Suppressor macrophage (primary cell): ENCODE data around the gene MPND.

Source experiments
- DNase-seq, 4 experiments: peaks; one replicate each; pipeline ENCODE4 v3.0.0-alpha.2; 2020 to 2022

Gene MPND

GRCh38 chr19:4366666-4367335 is 23.4 kb downstream of the MPND start:
- no peak for DNase-seq

GRCh38 chr19:4367336-4367723 is 24.0 kb downstream of the MPND start:
- no peak for DNase-seq

DNA sequence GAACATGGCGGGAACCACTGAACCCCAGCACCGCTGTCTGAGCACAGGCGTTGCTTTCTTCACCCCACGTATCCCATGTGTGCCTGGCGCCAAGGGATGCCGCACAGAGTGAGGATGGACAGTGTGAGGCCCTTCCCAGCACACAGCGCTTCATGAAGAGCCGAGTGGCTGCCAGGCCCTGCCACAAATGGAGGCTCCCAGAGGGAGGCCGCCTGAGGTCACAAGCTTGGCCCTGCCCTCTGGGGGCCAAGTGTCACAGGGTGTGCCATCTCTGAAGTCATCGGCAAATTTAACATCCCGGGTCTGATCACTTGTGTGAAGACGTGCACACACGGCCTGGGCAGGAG is 24.4 kb downstream of the MPND start:
- peak in 2 of 4 experiments; percentile 49 to 64 for DNase-seq

GRCh38 chr19:4368128-4368820 is 24.9 kb downstream of the MPND start:
- DNase-seq: peak; percentile 68 to 85 (median 80)

GRCh38 chr19:4369109-4369887 is 25.9 kb downstream of the MPND start:
- peak; percentile 73 to 87 (median 82) for DNase-seq

DNA sequence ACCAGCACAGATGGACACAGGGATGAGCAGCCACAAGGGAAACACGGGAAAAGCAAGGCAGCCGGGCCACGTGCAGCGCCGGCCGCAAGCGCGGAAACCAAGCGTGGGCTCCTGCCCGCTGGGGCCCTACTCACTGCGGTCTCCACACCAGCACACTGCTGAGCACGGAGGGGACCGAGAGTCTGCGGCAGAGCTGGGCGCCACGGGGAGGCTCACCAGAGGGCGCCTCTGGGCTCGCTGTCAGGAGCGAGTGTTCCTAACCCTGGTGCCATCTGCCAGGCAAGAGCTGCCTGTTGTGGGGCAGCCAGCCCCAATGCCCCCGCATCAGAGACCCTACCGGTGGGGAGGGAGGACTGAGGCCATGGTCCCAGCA is 26.5 kb downstream of the MPND start:
- DNase-seq: peak; percentile 78 to 92 (median 86)

GRCh38 chr19:4370418-4371041 is 27.2 kb downstream of the MPND start:
- DNase-seq: no peak

DNA sequence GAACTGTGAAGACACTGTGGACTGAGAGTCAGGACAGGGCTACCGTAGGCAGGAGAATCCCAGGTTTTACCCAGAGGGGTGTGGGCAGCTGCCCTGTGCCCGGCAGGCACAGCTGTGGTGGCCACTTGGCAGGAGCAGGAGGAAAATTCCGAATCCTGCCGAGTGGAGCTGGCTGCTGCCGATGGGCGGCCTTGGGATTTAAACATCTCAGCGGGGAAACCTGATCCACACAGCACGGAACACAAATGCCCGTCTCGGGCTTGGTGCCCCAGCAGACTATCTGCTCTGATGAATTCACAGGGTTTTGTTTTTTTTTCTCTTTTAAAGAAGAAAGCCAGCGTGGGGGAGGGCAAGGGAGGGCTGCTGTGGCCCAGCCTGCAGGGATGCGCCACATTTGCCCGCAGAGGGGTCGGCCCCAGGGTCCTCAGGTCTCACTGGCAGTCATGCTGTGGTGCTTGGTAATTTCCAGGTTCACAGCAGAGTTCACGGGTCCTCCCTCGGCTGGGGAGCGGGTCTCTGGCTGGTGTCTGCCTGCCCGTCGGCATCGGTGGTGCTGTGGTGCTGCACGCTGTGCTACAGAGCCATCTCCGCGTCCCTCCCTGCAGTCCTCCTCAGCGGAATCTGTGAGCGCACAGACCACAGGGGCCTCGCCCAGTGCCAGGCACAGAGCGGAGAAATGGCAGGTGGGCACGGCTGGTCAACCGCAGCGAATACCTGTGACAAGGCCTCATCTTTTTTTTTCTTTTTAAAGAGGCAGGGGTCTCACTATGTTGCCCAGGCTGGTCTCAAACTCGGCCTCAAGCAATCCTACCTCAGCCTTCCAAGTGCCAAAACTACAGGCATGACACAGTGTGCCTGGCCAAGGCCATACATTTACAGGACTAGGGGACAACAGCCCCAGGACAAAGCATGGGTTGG is 28.1 kb downstream of the MPND start:
- DNase-seq: no peak

- DNase-seq: no peak
These were observed 29.0 kb downstream of the MPND start for GRCh38 chr19:4372165-4373012.

- no peak for DNase-seq
These were observed 29.6 kb downstream of the MPND start for GRCh38 chr19:4373013-4373367.

DNA sequence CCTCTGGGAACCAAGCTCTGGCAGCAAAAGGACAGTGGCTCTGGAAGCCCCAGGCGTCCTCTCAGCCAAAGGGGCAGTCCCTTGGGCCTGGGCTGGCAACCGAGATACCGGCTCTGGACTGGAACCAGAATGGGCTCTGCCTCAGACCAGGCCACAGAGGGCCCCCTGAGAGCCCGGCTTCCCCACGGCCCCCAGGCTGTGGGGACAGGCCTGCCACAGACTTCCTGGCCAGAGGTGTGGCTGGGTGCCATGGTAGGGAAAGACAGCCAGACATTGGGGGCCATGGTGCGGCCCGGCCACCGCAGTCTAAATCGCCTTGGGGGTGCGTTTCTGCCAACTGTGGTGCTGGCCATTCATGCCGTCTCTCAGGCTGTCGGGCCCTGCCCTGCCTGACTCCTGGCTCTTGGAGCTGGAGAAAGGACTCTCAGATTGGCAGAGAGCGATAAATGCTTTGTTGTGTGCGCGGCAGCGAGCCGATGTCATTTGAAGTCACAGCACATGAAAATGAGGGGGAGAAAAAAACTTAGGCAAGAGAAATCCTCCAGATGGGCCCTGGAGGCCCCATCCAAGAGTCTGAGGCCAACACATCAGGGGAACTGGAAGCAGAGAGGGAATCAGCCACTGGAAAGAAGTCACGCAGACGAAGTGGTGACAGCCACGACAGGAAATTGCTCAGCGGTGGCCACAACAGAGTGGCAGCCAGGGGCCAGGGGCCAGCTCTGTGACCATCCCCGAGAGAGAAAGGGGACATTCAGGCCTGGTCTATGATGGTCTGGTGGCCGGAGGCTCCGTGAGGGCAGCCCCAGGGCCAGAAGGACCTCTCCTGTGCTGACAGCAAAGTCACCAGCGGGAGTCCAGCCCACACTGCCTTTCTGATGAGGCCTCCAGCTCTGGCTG is 30.5 kb downstream of the MPND start:
- DNase-seq: peak; percentile 52 to 77 (median 72)

- peak; percentile 78 to 88 (median 83) for DNase-seq
These were observed 31.3 kb downstream of the MPND start for GRCh38 chr19:4374498-4375163.

DNA sequence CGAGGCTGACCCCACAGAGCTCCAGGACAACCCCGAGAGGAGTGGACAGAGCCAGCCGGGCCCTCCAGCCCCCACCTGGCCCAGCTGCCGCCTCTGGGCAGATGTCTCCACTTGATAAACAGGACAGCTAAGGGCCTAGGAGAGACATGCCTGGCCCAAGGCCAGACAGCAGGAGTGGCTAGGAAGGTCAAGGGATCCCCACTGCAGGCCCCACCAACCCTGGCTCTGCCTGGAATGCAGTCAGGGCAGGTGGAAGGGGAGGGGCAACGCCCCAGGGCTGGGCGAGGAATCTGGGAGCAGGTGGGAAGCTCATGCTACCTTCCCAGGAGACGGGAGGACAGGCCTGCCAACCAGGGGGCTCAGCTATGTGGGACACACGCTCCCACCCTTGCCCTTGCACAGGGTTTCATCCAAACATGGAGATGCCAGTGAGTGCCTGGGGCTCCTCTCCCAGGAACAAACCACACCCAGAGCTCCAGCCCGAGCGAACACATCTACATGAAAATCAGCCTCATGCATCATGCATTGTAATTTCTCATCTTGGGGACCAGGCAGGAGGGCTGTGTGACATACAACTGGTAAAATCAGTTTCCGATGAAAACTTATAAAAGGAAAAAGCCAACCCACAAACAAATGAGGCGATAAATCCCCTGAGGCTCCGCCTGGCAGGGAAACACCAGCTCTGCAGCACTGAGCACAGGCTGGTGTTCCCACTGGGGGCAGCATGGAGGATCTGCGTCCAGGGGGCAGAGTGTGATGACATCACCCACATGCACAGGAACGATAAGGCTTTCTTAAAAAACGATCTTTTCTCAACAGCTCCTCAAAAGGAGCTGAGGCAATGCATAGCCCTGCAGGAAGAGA is 32.0 kb downstream of the MPND start:
- DNase-seq: peak; percentile 43 to 66 (median 58)

GRCh38 chr19:4376028-4376670 is 32.8 kb downstream of the MPND start:
- no peak for DNase-seq

GRCh38 chr19:4376671-4376990 is 33.3 kb downstream of the MPND start:
- no peak for DNase-seq

DNA sequence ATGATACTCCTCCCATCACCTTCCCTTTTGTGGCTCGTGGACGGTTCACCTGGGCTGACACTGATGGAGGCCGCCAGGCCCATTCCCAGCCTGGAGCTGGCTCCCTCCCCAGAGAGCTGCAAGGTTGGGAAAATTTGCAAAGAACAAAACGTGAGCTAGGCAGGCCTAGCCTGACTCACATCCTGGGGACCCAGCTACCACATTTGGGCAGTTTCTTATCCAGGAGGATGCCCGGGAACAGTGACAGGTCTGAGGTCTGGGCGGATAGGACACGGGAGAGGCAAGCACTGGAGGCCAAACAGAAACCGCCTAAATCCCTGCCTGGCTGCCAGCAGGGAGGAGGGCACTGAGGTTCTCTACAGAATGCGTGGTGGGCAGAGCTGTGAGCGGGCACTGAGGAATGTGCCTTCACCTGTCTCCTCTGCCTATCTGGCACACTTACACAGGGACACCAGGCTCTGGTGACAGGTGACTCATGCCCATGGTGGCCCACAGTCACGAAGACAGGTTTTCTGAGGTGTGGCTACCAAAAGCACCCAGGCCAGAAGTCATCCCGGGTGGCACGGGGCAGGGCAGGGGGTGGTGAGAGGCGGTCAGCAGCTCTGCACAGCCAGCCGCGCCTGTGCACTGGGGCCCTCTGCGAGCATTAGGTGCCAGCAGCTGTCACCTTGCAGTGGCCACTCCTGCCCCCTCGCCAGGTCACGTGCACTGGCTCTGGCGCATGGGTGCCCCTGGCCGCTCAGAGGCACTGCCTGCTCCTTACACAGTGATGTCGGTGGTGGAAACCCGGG is 33.8 kb downstream of the MPND start:
- no peak for DNase-seq

DNA sequence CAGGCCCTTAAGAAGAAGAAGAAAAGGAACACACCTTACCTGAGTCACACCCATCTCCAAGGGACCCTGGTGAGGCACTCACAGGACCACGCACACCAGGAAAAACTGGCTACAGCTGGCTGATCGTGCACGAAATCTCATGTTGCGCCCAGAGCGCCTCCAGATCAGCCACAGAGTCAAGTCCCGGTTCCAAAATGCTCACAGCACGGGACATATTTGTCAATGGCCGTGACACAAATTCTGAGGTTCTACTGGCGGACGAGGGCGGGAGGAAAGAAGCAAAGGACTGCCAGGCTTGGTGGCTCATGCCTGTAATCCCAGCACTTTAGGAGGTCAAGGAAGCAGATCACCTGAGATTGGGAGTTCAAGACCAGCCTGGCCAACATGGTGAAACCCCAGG is 35.5 kb downstream of the MPND start:
- DNase-seq: no peak
